IMR-90 (cell line): Measurements from ENCODE around the gene RPTOR. TPM values are rescaled to one million over a fixed set of nuclear protein-coding genes. Genes with fewer than 3 reads are reported as not detected.
A peak's percentile ranks its signal among the peaks of the same experiment; 100 is the strongest.

Experiments
- ATAC-seq: fragments of 200-7000 bp; cut with Tn5 transposase; 2 replicates; pipeline ENCODE4 v1.9.1; 2020; ENCODE audit warnings: low read depth, mild to moderate bottlenecking, moderate library complexity
- BruUV-seq: library from RNA; stranded (reverse); fragments of 400-500 nt; replicated peaks from 2 replicates; lab custom pipeline; 2021; lab: Mats Ljungman, UMichigan
- CTCF ChIA-PET: fragments of 300-600 bp; formaldehyde crosslinking; extraction: SDS; loops from one replicate; lab custom pipeline; 2021; ENCODE audit warnings: antibody characterized with exemption; lab: Yijun Ruan, JAX
- POLR2A ChIA-PET: fragments of 300-600 bp; sonication (Branson Sonifier 250); formaldehyde crosslinking; loops from one replicate; lab custom pipeline; 2022; ENCODE audit warnings: antibody characterized with exemption; ENCODE audit not compliant: unreplicated experiment; lab: Charles Lee
- DNase-seq: peaks from one replicate; pipeline ENCODE4 v3.0.0; 2013
- H2AFZ ChIP-seq: replicated peaks from 2 replicates; pipeline ENCODE3; 2013; ENCODE audit warnings: low read length, mild to moderate bottlenecking; ENCODE audit not compliant: poor library complexity
- H2AK5ac ChIP-seq: 2 replicates; pipeline ENCODE4 v1.6.1; 2013; ENCODE audit warnings: low read depth, low read length, inconsistent platforms
- H2AK9ac ChIP-seq: replicated peaks from 2 replicates; pipeline ENCODE3; 2013; ENCODE audit warnings: mild to moderate bottlenecking, low read depth, low read length, moderate library complexity; ENCODE audit not compliant: poor library complexity
- H2BK120ac ChIP-seq: 2 replicates; pipeline ENCODE4 v1.6.1; 2013; ENCODE audit warnings: low read depth, low read length, inconsistent platforms
- H2BK15ac ChIP-seq: 3 replicates; pipeline ENCODE4 v1.6.1; 2013; ENCODE audit warnings: low read depth, low read length, inconsistent platforms
- H2BK20ac ChIP-seq: 2 replicates; pipeline ENCODE4 v1.6.1; 2013; ENCODE audit warnings: low read depth, mild to moderate bottlenecking, inconsistent platforms, low read length, moderate library complexity
- H2BK5ac ChIP-seq: 2 replicates; pipeline ENCODE4 v1.6.1; 2013; ENCODE audit warnings: mild to moderate bottlenecking, low read depth, low read length, inconsistent platforms; ENCODE audit not compliant: poor library complexity, severe bottlenecking
- H3K14ac ChIP-seq: replicated peaks from 2 replicates; pipeline ENCODE4 v1.6.1; 2013; ENCODE audit warnings: low read depth, low read length, inconsistent platforms
- H3K18ac ChIP-seq: 2 replicates; pipeline ENCODE4 v1.6.1; 2013; ENCODE audit warnings: low read depth, low read length, control low read depth
- H3K23ac ChIP-seq: 2 replicates; pipeline ENCODE4 v1.6.1; 2013; ENCODE audit warnings: low read depth, low read length, inconsistent platforms
- H3K27ac ChIP-seq: 2 replicates; pipeline ENCODE4 v1.5.1; 2013; ENCODE audit warnings: mild to moderate bottlenecking, control low read depth, low read length; ENCODE audit not compliant: insufficient read depth
- H3K27me3 ChIP-seq: 2 replicates; pipeline ENCODE4 v1.6.1; 2013; ENCODE audit warnings: low read length; ENCODE audit not compliant: control insufficient read depth, insufficient read depth
- H3K36me3 ChIP-seq: 2 replicates; pipeline ENCODE4 v1.6.1; 2013; ENCODE audit warnings: low read length, mixed read lengths; ENCODE audit not compliant: control insufficient read depth, insufficient read depth
- H3K4ac ChIP-seq: 2 replicates; pipeline ENCODE4 v1.6.1; 2013; ENCODE audit warnings: low read depth, low read length, inconsistent platforms
- H3K4me1 ChIP-seq: 2 replicates; pipeline ENCODE4 v1.6.1; 2013; ENCODE audit warnings: low read length, mixed read lengths; ENCODE audit not compliant: control insufficient read depth, insufficient read depth
- H3K4me2 ChIP-seq: 2 replicates; pipeline ENCODE4 v1.6.1; 2013; ENCODE audit warnings: low read depth, mild to moderate bottlenecking, control low read depth, low read length, moderate library complexity
- H3K4me3 ChIP-seq: 2 replicates; pipeline ENCODE4 v1.5.1; 2013; ENCODE audit warnings: low read depth, mild to moderate bottlenecking, control low read depth, low read length, moderate library complexity; ENCODE audit not compliant: insufficient read depth
- H3K56ac ChIP-seq: 2 replicates; pipeline ENCODE4 v1.6.1; 2013; ENCODE audit warnings: low read length, inconsistent platforms; ENCODE audit not compliant: insufficient read depth; ENCODE audit errors: extremely low read depth
- H3K79me1 ChIP-seq, 2 experiments: 2 replicates each; pipeline ENCODE4 v1.6.1; 2013; ENCODE audit warnings: low read length in 2 of 2, inconsistent platforms in 1 of 2, low read depth in 1 of 2
- H3K9ac ChIP-seq: 2 replicates; pipeline ENCODE4 v1.6.1; 2013; ENCODE audit warnings: low read depth, low read length, control low read depth
- H3K9me1 ChIP-seq: 2 replicates; pipeline ENCODE4 v1.6.1; 2013; ENCODE audit warnings: low read length, inconsistent platforms; ENCODE audit not compliant: insufficient read depth
- H3K9me3 ChIP-seq: 2 replicates; pipeline ENCODE4 v1.6.1; 2013; ENCODE audit warnings: low read length; ENCODE audit not compliant: control insufficient read depth, insufficient read depth
- H4K20me1 ChIP-seq: 2 replicates; pipeline ENCODE4 v1.6.1; 2013; ENCODE audit warnings: low read length, inconsistent platforms; ENCODE audit not compliant: insufficient read depth
- H4K5ac ChIP-seq: 2 replicates; pipeline ENCODE4 v1.6.1; 2013; ENCODE audit warnings: mild to moderate bottlenecking, low read depth, low read length, control low read depth
- H4K8ac ChIP-seq, 2 experiments: 2 replicates each; pipeline ENCODE4 v1.6.1; 2013; ENCODE audit warnings: low read depth in 2 of 2, low read length in 2 of 2, control low read depth in 1 of 2, inconsistent platforms in 1 of 2
- H4K91ac ChIP-seq: 2 replicates; pipeline ENCODE4 v1.6.1; 2013; ENCODE audit warnings: low read depth, low read length, inconsistent platforms; ENCODE audit not compliant: insufficient read depth
- BHLHE40 ChIP-seq: fragments of 150-350 bp; IDR thresholded peaks from 2 replicates; pipeline ENCODE4 v1.6.1; 2016; ENCODE audit warnings: mild to moderate bottlenecking, low read depth, low read length
- CEBPB ChIP-seq: IDR thresholded peaks from 2 replicates; pipeline ENCODE4 v1.6.1; 2012; ENCODE audit warnings: low read depth, low read length, improper control_type of control experiment
- CHD1 ChIP-seq: IDR thresholded peaks from 2 replicates; pipeline ENCODE4 v1.6.1; 2012; ENCODE audit warnings: low read depth, low read length, improper control_type of control experiment
- FOS ChIP-seq: fragments of 150-350 bp; IDR thresholded peaks from 2 replicates; pipeline ENCODE4 v1.6.1; 2016; ENCODE audit warnings: low read depth, low read length
- MAFK ChIP-seq: IDR thresholded peaks from 2 replicates; pipeline ENCODE4 v1.6.1; 2012; ENCODE audit warnings: low read depth, low read length, improper control_type of control experiment
- MAZ ChIP-seq: IDR thresholded peaks from 2 replicates; pipeline ENCODE4 v1.6.1; 2012; ENCODE audit warnings: low read depth, mild to moderate bottlenecking, low read length, improper control_type of control experiment, moderate library complexity, borderline replicate concordance
- MXI1 ChIP-seq: IDR thresholded peaks from 2 replicates; pipeline ENCODE4 v1.6.1; 2012; ENCODE audit warnings: low read depth, mild to moderate bottlenecking, low read length, moderate library complexity, borderline replicate concordance
- NFE2L2 ChIP-seq: fragments of 150-350 bp; IDR thresholded peaks from 2 replicates; pipeline ENCODE4 v1.6.1; 2016; ENCODE audit warnings: low read depth, mild to moderate bottlenecking, low read length
- POLR2A ChIP-seq: IDR thresholded peaks from 2 replicates; pipeline ENCODE4 v1.6.1; 2012; ENCODE audit warnings: mild to moderate bottlenecking, low read depth, low read length
- RCOR1 ChIP-seq: IDR thresholded peaks from 2 replicates; pipeline ENCODE4 v1.6.1; 2012; ENCODE audit warnings: mild to moderate bottlenecking, low read length, improper control_type of control experiment; ENCODE audit not compliant: insufficient replicate concordance
- RFX5 ChIP-seq: IDR thresholded peaks from 2 replicates; pipeline ENCODE4 v1.8.0; 2012; ENCODE audit warnings: low read depth, mild to moderate bottlenecking, low read length, moderate library complexity
- SMC3 ChIP-seq: fragments of 150-350 bp; IDR thresholded peaks from 2 replicates; pipeline ENCODE4 v1.6.1; 2016; ENCODE audit warnings: low read depth, mild to moderate bottlenecking, antibody characterized with exemption, low read length, moderate library complexity
- WGBS, 2 experiments: methylation state at CpG; one replicate each; pipeline versions ENCODE4 v1.1.5 to v1.1.7; 2013; ENCODE audit warnings: missing lambda C conversion rate in 2 of 2; ENCODE audit not compliant: insufficient read length in 1 of 2; ENCODE audit errors: extremely low coverage in 2 of 2; 5-methylcytosine and 5-hydroxymethylcytosine counted together
- dilution Hi-C: fragments of 300-500 bp; cut with HindIII; formaldehyde crosslinking; loops from one replicate; pipeline ENCODE4 v1.14.3; 2018; ENCODE audit warnings: low sequenced_read_pairs; ENCODE audit not compliant: unreplicated experiment
- in situ Hi-C: fragments of 300-500 bp; cut with MboI; formaldehyde crosslinking; loops from 3 replicates; pipeline ENCODE4 v1.14.3; 2019; ENCODE audit warnings: low sequenced_read_pairs, inconsistent platforms, mixed read lengths
- intact Hi-C: fragments of 100-400 bp; cut with micrococcal nuclease; formaldehyde crosslinking; loops from 2 replicates; pipeline ENCODE4 v1.10.0; 2022
- polyA plus RNA-seq, 3 experiments: library from polyadenylated mRNA; depleted of rRNA; stranded (reverse); fragments of >200 nt; gene quantifications; 2 replicates each; pipeline ENCODE4 v1.2.3, GENCODE V29; 2012; ENCODE audit warnings: low replicate concordance in 1 of 3
- total RNA-seq: library from RNA; depleted of rRNA; stranded (reverse); fragments of >200 nt; gene quantifications from 2 replicates; pipeline ENCODE4 v1.2.3, GENCODE V29; 2012
- TF ChIP-seq, protein P1 (sequence below): fragments of 150-350 bp; IDR thresholded peaks from 2 replicates; pipeline ENCODE4 v1.6.1; 2016; ENCODE audit warnings: low read depth, mild to moderate bottlenecking, low read length, moderate library complexity, borderline replicate concordance
- TF ChIP-seq, protein P2 (sequence below): fragments of 150-350 bp; IDR thresholded peaks from 2 replicates; pipeline ENCODE4 v1.6.1; 2017; ENCODE audit warnings: mild to moderate bottlenecking, antibody characterized with exemption, low read length, low read depth

Gene RPTOR
- total and polyA plus RNA-seq, 2 of the 4 experiments (the other 2 are of a cell fraction) = 10.8 to 14.7 TPM

DNA sequence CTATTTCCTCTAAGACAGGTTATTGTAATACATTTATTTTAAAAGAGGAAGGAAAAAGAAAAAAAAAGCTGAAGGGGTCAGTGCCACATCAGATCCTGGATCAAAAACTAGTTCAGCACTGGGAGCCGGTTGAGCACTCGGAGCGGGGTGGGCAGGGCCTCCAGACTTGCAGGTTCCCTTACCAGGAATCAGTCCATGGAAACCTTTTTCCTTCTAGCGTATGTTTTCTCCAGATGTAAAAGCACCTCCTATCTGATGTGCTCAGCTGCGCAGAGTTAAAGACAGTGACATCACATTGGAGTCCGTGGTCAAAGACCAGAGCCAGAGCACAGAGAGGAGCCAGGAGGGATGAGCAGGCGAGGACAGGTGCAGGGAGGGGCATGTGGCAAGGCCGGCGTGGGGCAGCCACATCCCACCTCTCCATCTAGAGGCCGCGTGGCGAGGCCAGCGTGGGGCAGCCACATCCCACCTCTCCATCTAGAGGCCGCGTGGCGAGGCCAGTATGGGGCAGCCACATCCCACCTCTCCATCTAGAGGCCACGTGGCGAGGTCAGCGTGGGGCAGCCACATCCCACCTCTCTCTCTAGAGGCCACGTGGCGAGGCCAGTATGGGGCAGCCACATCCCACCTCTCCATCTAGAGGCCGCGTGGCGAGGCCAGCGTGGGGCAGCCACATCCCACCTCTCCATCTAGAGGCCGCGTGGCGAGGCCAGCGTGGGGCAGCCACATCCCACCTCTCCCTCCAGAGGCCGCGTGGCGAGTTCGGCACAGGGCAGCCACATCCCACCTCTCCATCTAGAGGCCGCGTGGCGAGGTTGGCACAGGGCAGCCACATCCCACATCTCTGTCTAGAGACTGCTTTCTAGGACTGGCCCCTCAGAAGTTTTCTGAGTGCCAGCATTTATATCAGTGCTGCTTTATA lies 280.2 kb downstream of the RPTOR start:
- ChIA-PET POLR2A (interaction anchor here (0.5 kb wide), 1 partner anchor 349 kb away, joined by 5 read pairs; no protein-coding TSS in a partner anchor), CTCF (no interaction called here)
- no peak overlapping the region for H2AK9ac ChIP-seq
- H3K4me2 ChIP-seq = no peak overlapping the region
- H3K14ac ChIP-seq = no peak overlapping the region
- peak overlapping the region; percentile 54 for H2BK5ac ChIP-seq
- H3K79me1 ChIP-seq = peaks cover 15 to 49% of the 10 kb centered on the region in 2 experiments
- 0 out of 2 replicates have a peak overlapping the region, but pooled peaks have one; percentile 55 for H2BK20ac ChIP-seq
- no peaks in the 10 kb centered on the region for H3K27me3 ChIP-seq
- ATAC-seq (no peak), DNase-seq (no peak)
- H3K9me1 ChIP-seq = peaks cover 16% of the 10 kb centered on the region
- no peak overlapping the region for H2AFZ ChIP-seq
- H2BK120ac ChIP-seq = peak overlapping the region; percentile 74; the same call in 1 of the 2 replicates
- peaks cover 7% of the 10 kb centered on the region for H3K36me3 ChIP-seq
- in situ Hi-C loops (no loop called here), intact Hi-C loops (no loop called here), dilution Hi-C loops (no loop called here)
- 0 out of 3 replicates have a peak overlapping the region, but pooled peaks have one; percentile 57 for H2BK15ac ChIP-seq
- peaks cover 17% of the 10 kb centered on the region for H3K4me1 ChIP-seq
- H3K56ac ChIP-seq = no peak overlapping the region
- 100% methylated on average over 11 of the region's 36 CpGs; no CpG with 5 or more reads in 1 of the 2 experiments for WGBS, 2 experiments
- no peaks in the 10 kb centered on the region for H3K9me3 ChIP-seq
- no TSS peak for BruUV-seq
- H4K8ac ChIP-seq = peak overlapping the region in 1 of 2 experiments; percentile 47; a peak in 1 of 4 replicates
- H3K4me3 ChIP-seq = no peak overlapping the region
- peak overlapping the region; percentile 86 for H2AK5ac ChIP-seq
- peak overlapping the region; percentile 12 for H4K5ac ChIP-seq
- H3K9ac ChIP-seq = no peak overlapping the region
- H3K4ac ChIP-seq = peak overlapping the region; percentile 76
- H3K18ac ChIP-seq = peak overlapping the region; percentile 48
- peak overlapping the region; percentile 80; the same call in 1 of the 2 replicates for H3K27ac ChIP-seq
- no peak overlapping the region for H3K23ac ChIP-seq
- peak overlapping the region; percentile 76; the same call in 1 of the 2 replicates for H4K91ac ChIP-seq
- no peaks in the 10 kb centered on the region for H4K20me1 ChIP-seq
- TF ChIP-seq CEBPB (no peak), POLR2A (no peak), NFE2L2 (no peak), SMC3 (no peak), MAFK (no peak), MXI1 (no peak), RCOR1 (no peak), MAZ (no peak), CHD1 (no peak), BHLHE40 (no peak), FOS (no peak), RFX5 (no peak)
- TF ChIP-seq, protein P1, sequence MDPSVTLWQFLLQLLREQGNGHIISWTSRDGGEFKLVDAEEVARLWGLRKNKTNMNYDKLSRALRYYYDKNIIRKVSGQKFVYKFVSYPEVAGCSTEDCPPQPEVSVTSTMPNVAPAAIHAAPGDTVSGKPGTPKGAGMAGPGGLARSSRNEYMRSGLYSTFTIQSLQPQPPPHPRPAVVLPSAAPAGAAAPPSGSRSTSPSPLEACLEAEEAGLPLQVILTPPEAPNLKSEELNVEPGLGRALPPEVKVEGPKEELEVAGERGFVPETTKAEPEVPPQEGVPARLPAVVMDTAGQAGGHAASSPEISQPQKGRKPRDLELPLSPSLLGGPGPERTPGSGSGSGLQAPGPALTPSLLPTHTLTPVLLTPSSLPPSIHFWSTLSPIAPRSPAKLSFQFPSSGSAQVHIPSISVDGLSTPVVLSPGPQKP = no peak
- TF ChIP-seq, protein P2, sequence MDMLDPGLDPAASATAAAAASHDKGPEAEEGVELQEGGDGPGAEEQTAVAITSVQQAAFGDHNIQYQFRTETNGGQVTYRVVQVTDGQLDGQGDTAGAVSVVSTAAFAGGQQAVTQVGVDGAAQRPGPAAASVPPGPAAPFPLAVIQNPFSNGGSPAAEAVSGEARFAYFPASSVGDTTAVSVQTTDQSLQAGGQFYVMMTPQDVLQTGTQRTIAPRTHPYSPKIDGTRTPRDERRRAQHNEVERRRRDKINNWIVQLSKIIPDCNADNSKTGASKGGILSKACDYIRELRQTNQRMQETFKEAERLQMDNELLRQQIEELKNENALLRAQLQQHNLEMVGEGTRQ = no peak
